Pancreas (tissue), 10 donors: ENCODE results near the gene ARHGAP26. TPM values are rescaled to one million over a fixed set of nuclear protein-coding genes. Genes with fewer than 3 reads are reported as not detected.

Experiments
- ATAC-seq, 4 donors: fragments of 200-7000 bp; cut with Tn5 transposase; one replicate each; pipeline versions ENCODE4 v1.8.0 to v1.9.1; 2020; ENCODE audit warnings: mild to moderate bottlenecking in 4 of 4, moderate library complexity in 4 of 4
- DNase-seq, 6 donors: peaks; one replicate each; pipeline ENCODE4 v3.0.0-alpha.2; 2020
- FAIRE-seq: peaks from 2 replicates; lab custom pipeline; 2012; peaks lifted over from hg19 to GRCh38; lab: Jason Lieb, UNC
- H3K27ac ChIP-seq, 4 donors: fragments of 200-600 bp; sonication (generic); 1 replicate in 3 of 4; 2 replicates in 1 of 4; pipeline versions ENCODE4 v1.5.0 to v1.8.0; 2020
- H3K27me3 ChIP-seq, 4 donors: fragments of 200-600 bp; one replicate each; pipeline ENCODE4 v1.8.0; 2021
- H3K36me3 ChIP-seq, 3 donors: fragments of 200-600 bp; sonication (generic) in 1 of 3; one replicate each; pipeline versions ENCODE4 v1.5.0 to v1.8.0; 2020 to 2021
- H3K4me1 ChIP-seq, 3 donors: fragments of 200-600 bp; one replicate each; pipeline ENCODE4 v1.8.0; 2021
- H3K4me3 ChIP-seq, 4 donors: fragments of 200-600 bp; sonication (generic) in 2 of 4; one replicate each; pipeline versions ENCODE4 v1.5.0 to v1.8.0; 2020 to 2021
- H3K9me3 ChIP-seq, 4 donors: fragments of 200-600 bp; one replicate each; pipeline ENCODE4 v1.8.0; 2021
- CTCF ChIP-seq, 4 donors: fragments of 200-600 bp; sonication (generic) in 3 of 4; IDR thresholded peaks; one replicate each; pipeline versions ENCODE4 v1.5.0 to v1.8.0; 2021; ENCODE audit warnings: antibody characterized with exemption in 4 of 4
- WGBS, 2 donors: extraction: QIAGEN DNeasy Blood & Tissue Kit; methylation state at CpG; one replicate each; pipeline ENCODE4 v1.1.7; 2013; 5-methylcytosine and 5-hydroxymethylcytosine counted together
- intact Hi-C, 3 donors: fragments of 100-400 bp; cut with DNase I; formaldehyde crosslinking; loops; one replicate each; pipeline versions ENCODE4 v1.11.1 to v1.14.2; 2022
- polyA plus RNA-seq, 2 donors: library from polyadenylated mRNA; stranded (reverse); fragments of 200-250 nt; gene quantifications; one replicate each; pipeline ENCODE4 v1.2.3, GENCODE V29; 2013
- total RNA-seq, 6 donors: library from RNA; stranded (reverse); fragmentation: NEBNext Ultra II Directional in 4 of 6; extraction: Animal tissue kit (Norgen Biotek cat#: 25700) in 4 of 6; gene quantifications; one replicate each; pipeline versions ENCODE4 v1.2.1 to v1.2.4, GENCODE V29; 2021 to 2023
- donor health status: healthy with polysubstance abuse.
- donor health status: DM: no; HTN: no; CAD: no; lungs with moderate emphysema.
- donor health status: DM: no; HTN: no; CAD: no.
- donor health status: control.
- donor health status: control.
- donor health status: Bipolar disorder and iron deficiency.
- donor health status: DM: yes; HTN: yes; CAD: no.
- donor health status: DM: no; HTN: no; CAD: no.
- donor health status: DM: no; HTN: no; CAD: no.
- donor health status: DM: yes; HTN: yes; CAD: no.

ARHGAP26 gene
- total and polyA plus RNA-seq, 8 donors: 3.0 to 28.1 (median 10.3) TPM

DNA sequence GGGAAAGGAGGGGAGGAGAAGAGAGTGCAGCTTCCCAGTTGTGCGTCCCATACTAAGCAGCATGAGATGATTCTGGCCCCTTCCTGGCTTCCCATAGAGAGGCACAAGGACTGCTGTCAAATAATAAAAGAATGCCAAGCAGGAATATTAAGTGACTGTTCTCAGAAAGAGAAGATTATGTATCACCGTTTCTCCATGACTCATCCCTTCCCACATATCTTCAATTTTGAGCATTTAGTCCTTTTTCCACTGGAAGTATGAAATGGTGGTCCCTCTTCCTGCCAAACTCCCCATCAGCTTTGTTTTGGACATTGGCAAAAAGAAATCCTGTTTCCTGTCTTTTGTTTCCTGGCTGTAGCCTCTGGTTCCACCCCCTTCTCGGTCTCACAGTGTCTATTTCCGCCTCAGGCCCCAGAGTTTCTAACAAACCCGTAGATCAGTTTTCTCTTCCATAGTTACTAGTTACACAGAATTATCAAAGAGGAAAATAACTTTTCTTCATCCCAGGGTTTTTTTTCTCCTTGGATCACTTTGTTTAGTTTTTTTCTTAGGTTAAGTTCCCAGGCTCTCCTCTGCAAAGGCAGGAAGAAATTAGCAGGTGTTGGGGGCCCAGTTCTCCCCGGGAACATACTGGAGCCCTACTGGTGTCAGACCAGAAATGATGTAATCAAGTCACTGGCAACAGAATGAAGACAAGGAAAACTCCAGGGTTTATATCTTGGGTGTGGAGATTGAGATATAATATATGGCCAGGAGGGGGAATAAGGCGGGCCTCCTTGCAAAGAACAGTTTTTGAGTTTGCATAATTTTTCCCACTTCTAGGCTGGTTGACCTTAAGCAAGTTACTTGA, 26.4 kb upstream of the ARHGAP26 start:
- H3K9me3 ChIP-seq: no peaks in the 10 kb centered on the region
- FAIRE-seq (no peak), DNase-seq (no peak), ATAC-seq (no peak)
- H3K27ac ChIP-seq: no peak overlapping the region
- H3K4me1 ChIP-seq: no peaks in the 10 kb centered on the region
- no peaks in the 10 kb centered on the region for H3K27me3 ChIP-seq
- intact Hi-C loops: no loop called here
- TF ChIP-seq CTCF (IDR thresholded peaks at IDR 0.05): no peak
- 75 to 81% methylated on average over 7 of the region's 7 CpGs for WGBS, 2 donors
- no peaks in the 10 kb centered on the region for H3K36me3 ChIP-seq
- no peak overlapping the region for H3K4me3 ChIP-seq

DNA sequence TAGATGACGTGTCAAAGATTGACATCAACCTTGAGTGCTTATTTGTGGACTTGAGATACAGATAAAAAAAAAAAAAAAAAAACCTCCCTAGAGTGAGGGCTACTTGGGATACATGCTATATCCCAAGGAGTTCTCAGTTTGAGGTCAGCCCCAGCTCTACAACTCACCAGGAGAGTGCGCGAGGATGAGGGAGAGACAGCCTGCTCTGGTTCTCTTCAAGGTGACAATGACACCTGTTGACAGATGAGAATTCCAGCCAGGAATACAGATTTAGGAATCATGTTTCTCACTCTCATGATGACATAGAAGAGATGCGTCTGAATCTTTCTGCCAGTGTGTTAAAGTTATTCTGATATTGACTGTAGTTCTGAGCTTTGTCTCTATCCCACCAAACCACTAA, 24.9 kb upstream of the ARHGAP26 start:
- no peaks in the 10 kb centered on the region for H3K9me3 ChIP-seq
- intact Hi-C loops: no loop called here
- no peak overlapping the region for H3K27ac ChIP-seq
- 86 to 88% methylated on average over 4 of the region's 4 CpGs for WGBS, 2 donors
- ATAC-seq (no peak), FAIRE-seq (no peak), DNase-seq (no peak)
- H3K4me3 ChIP-seq: no peak overlapping the region
- H3K4me1 ChIP-seq: no peaks in the 10 kb centered on the region
- H3K36me3 ChIP-seq: no peaks in the 10 kb centered on the region
- no peaks in the 10 kb centered on the region for H3K27me3 ChIP-seq
- no peak for TF ChIP-seq CTCF (IDR thresholded peaks at IDR 0.05)

GRCh38 chr5:142746532-142747433, 23.4 kb upstream of the ARHGAP26 start:
- ATAC-seq: no peak

GRCh38 chr5:142748132-142748531, 22.0 kb upstream of the ARHGAP26 start:
- FAIRE-seq: no peak
- H3K36me3 ChIP-seq: no peaks in the 10 kb centered on the region
- DNase-seq: no peak
- H3K4me1 ChIP-seq: peaks cover 0 to 5% (median 0%) of the 10 kb centered on the region in 3 donors
- H3K27ac ChIP-seq: no peak overlapping the region
- no peak for ATAC-seq
- no peak overlapping the region for H3K4me3 ChIP-seq
- no peaks in the 10 kb centered on the region for H3K27me3 ChIP-seq
- 86 to 89% methylated on average over 1 of the region's 1 CpG for WGBS, 2 donors
- no peaks in the 10 kb centered on the region for H3K9me3 ChIP-seq
- intact Hi-C loops: no loop called here
- TF ChIP-seq CTCF (IDR thresholded peaks at IDR 0.05): no peak

More at GRCh38 chr5:142746532-142747433, 23.4 kb upstream of the ARHGAP26 start:
- DNase-seq (no peak), FAIRE-seq (no peak)
- H3K27ac ChIP-seq: no peak overlapping the region
- no peaks in the 10 kb centered on the region for H3K9me3 ChIP-seq
- intact Hi-C loops: no loop called here
- H3K4me1 ChIP-seq: no peaks in the 10 kb centered on the region
- H3K4me3 ChIP-seq: no peak overlapping the region
- H3K36me3 ChIP-seq: no peaks in the 10 kb centered on the region
- TF ChIP-seq CTCF (IDR thresholded peaks at IDR 0.05): no peak
- H3K27me3 ChIP-seq: no peaks in the 10 kb centered on the region
- 42 to 44% methylated on average over 4 of the region's 4 CpGs for WGBS, 2 donors
